Stimulated activated CD4-positive, alpha-beta T cell treated with anti-CD3 and anti-CD28 coated beads, Interleukin-4, amount 100 ng/mL, for 4 hours (primary cell): Measurements from ENCODE around the gene FKBP15.

Source experiments
- DNase-seq, 2 experiments: peaks; one replicate each; pipeline ENCODE4 v3.0.0-alpha.2; 2020

The FKBP15 gene

GRCh38 chr9:113228130-113228665 lies 7.1 kb upstream of the FKBP15 start:
- DNase-seq, result no peak

DNA sequence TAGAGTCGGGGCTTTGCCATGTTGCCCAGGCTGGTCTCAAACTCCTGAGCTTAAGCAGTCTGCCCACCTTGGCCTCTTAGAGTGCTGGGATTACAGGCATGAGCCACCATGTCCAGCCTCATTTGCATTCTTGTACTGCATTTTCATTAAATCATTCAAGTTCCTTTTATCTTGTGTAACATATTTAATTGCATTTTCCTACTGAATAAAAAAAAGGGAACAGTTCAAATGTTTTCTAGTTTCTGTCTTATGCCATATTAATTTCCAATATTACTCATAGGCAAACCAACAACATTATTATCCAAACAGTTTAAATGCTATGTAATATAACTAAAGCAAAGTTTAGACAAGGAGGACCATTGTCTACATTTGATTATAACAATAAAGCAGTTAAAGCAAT lies 6.4 kb upstream of the FKBP15 start:
- DNase-seq, result no peak

- DNase-seq, result no peak
Measured at GRCh38 chr9:113223963-113224362, 2.9 kb upstream of the FKBP15 start.

GRCh38 chr9:113222482-113222841 lies 1.4 kb upstream of the FKBP15 start:
- DNase-seq, result no peak

- DNase-seq, result no peak
Measured at GRCh38 chr9:113221800-113222481, 864 bp upstream of the FKBP15 start.

- DNase-seq, result no peak
Measured at GRCh38 chr9:113220467-113221002, 542 bp downstream of the FKBP15 start.

DNA sequence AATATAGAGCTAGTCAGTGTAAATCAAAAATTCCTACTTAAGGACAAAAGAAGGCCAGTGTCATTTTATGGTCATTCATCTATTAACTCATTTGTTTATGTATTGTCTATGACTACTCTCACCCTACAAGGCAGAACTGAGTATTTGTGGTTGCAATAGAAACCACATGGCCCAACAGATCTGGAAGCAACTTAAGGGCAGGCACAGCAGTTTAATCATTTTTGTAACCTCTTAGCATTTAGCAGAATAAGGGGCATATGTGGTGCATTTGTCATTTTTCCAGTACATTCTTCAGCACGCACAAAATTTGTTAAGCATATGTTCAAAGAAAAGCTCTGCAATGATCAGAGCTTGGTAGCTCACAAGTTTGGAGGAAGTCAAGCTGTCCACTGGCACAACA lies 1.1 kb downstream of the FKBP15 start:
- DNase-seq, result no peak

DNA sequence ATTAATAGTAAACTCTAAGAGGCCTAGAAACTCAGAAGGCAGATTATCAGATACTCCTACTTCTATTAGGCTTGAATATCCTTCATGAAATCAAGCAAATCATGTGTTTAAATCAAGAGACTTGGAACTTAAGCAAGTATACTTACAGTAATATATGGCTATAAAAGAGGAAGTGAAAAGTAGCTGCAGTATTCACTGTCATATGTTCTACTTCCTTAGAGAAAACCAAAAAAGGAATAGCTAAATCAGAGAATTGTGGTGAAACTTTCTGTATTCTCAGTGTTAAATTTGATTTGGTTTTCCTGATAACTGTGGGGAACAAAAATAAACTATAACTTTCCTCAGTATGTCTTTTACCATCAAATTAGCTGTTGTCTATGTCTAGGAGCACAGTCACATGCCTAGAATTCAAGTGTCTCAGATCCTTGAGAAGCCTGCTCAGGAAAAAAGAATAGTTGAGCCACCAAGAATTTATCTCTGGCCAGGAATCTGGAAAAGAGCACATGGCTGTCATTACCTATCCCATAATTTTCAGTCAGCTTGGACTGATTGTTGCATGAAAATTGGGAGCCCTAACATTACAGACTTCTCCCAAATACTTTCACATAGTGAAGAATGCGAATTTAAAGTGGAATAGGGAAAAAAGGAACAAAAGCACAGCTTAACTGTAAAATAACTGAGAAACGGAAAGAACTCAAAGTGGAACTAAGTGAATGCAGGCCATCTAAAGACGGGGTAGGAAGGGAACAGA lies 1.7 kb downstream of the FKBP15 start:
- no peak for DNase-seq

GRCh38 chr9:113216406-113216805 lies 4.7 kb downstream of the FKBP15 start:
- no peak for DNase-seq

- no peak for DNase-seq
Measured at GRCh38 chr9:113215132-113215531, 5.9 kb downstream of the FKBP15 start.

GRCh38 chr9:113210815-113211214 lies 10.3 kb downstream of the FKBP15 start:
- no peak for DNase-seq

DNA sequence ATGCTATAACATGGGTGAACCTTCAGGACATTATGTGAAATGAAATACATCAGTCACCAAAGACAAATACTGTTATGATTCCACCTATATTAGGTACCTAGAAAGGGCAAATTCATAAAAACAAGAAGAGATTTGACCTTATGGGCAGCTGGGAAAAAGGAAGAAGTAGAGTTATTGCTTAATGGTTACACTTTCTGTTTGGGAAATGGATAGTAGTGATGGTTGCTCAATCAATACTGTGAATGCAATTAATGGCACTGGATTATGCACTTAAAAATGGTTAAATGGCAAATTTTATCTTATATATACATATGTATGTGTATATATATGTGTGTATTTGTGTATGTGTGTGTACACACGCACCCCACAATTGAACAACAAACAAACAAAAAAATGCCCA lies 15.2 kb downstream of the FKBP15 start:
- DNase-seq, result no peak

GRCh38 chr9:113205432-113205831 lies 15.6 kb downstream of the FKBP15 start:
- no peak for DNase-seq

DNA sequence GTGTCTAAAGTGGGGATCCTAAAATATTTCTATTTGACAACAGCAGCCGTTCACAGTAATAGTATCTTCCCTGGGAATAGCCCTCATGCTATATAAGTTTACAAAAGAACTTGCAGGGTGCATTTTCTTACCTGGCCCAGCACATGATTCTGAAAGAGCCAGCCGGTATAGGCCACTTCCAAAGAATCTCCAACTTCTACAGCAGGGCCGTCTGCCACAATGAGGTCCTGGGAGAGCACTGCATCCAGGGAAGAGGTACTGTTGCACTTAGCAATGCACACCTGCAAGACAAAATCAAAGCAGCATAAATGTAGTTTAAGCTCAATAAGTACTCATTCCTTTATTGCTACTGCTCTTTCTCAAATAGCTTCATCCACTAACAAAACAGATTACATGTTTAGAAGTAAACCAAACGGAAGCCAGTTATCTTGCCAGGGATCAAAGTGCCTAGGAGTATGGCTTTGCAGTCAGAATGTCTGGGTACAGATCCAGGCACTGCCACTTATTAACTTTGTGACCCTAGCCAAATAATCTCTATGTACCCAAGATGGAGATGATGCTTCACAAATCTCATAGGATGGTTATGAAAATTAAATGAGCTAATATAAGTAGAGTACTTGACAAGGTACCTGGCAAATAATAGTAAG lies 21.3 kb downstream of the FKBP15 start:
- no peak for DNase-seq

GRCh38 chr9:113192455-113192854 lies 28.6 kb downstream of the FKBP15 start:
- no peak for DNase-seq

DNA sequence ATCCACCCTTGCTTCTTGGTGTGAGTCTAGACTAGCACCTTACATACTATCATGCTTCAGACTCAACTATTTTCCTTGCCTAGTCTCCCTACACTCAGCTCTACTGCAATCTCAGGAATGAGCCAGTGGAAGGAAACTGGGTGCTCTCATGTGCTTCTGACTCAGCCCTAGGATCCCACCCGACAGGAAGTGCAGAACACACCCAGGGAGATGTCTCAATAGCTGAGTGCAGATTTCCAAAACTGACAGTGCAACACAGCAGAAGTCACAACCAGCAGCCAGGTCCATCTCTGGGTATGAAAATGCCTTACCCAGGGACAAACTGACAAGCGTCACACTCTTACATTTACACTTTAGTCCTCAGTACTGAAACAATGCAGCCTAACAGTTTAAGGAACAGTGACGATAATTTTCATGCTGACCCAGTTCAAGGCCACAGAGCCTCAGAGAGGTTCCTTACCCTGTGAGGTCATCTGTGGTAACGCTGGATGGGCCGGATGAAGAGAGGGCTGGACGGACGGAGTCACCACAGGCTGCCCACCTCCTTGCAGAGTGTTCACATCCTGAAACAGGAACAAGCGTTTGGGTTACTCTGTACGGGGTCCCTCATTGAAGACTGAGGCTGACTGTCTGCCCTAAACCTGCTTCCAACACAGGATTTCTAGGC lies 33.0 kb downstream of the FKBP15 start:
- DNase-seq, result no peak

DNA sequence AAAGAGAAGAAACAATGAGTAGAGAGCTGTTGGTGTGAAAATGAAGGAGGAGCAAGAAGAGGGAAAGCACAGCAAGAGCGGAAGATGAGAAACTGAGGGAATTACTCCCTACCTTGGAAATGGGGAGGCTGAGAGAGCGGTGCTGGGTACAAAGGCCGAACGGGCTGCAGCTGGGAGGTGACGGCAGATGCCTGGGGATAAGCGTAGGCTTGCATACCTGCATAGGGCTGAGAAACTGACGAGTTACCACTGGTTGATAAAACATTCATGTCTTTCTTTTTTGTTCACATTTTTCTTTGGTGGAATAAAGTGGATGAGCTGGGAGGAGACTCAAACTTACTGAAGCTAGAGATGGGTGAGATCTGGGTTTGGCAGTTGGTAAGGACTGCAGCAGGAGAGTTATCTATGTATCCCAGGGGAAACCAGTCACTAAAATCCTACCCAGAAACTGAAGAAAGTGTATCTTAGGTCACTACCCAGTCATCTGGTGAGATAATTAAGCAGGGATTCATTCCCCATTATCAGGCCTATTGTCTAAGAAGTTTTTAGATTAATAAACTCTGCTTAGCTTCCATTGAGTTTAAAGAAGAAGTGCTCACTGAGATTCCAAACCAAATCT lies 34.8 kb downstream of the FKBP15 start:
- DNase-seq, result no peak

DNA sequence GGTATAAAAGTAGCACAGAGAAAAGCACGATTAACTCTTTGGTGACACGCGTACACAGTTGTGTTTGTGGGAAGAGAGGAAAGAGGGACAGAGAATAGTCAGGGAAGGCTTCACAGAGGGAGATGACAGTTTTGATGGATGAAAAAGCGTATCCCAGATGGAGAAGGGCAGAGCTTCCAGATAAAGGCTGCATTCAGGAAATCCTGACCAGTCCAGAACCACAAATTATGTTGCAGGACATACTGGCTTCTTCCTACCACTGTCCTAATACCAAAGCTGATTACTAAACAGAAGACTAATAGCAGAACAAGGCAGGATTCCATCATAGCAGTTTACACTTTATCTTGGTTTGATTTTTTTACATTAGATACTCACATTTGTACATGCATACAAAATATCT lies 35.8 kb downstream of the FKBP15 start:
- no peak for DNase-seq

DNA sequence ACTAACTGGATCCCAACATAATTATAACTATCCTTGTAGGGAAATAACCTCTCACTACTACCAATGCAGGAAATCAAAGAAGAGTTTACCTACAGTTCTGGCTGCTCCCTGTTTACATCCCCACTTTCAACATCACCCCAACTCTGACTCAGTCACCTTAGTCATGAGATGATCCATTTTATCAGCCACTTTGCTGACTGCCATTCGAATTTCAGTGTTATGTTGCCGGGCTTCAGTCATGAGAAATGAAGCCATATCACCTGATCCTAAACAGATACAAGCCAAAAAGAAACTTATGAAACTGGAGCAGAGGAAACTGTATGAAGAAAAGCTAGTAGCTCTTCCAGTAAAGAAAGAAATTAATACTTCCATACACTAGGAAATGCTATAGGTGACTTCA lies 36.5 kb downstream of the FKBP15 start:
- no peak for DNase-seq

- no peak for DNase-seq
Measured at GRCh38 chr9:113183956-113184488, 37.1 kb downstream of the FKBP15 start.

GRCh38 chr9:113181165-113181564 lies 39.9 kb downstream of the FKBP15 start:
- no peak for DNase-seq

DNA sequence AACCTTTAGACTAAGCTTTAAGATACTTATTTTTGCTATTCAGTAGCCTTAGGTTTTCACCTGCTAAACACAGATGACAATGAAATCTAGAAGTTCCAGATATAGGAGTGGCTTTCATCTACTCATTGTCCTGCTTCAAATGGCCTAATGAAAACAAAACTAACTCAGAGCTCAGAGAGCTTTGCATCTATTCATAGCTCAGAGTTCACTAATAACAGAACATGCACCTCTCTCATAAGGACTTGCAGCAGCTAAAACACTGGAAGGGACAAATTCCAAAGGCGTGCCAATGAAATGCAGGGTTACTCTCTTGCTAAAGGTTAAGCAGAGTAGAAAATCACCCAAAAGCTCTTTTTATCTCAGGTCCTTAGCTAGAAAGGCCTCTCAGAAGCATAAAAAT lies 41.2 kb downstream of the FKBP15 start:
- no peak for DNase-seq
